ACC112 (cell line): ENCODE results near the gene HERC6.

Source experiments
- H2AFZ ChIP-seq: fragments of 200-600 bp; sonication (generic); one replicate; pipeline ENCODE4 v1.6.0; 2017; ENCODE audit warnings: antibody characterized with exemption, low read length; ENCODE audit not compliant: unreplicated experiment
- H3K27ac ChIP-seq: fragments of 200-600 bp; sonication (generic); 2 replicates; pipeline ENCODE4 v1.5.1; 2014; ENCODE audit warnings: low read depth, mild to moderate bottlenecking, antibody characterized with exemption, low read length, moderate library complexity
- H3K27me3 ChIP-seq: fragments of 200-600 bp; sonication (generic); 2 replicates; pipeline ENCODE4 v1.6.1; 2014; ENCODE audit warnings: mild to moderate bottlenecking, antibody characterized with exemption, low read length, moderate library complexity, mixed read lengths; ENCODE audit not compliant: insufficient read depth
- H3K36me3 ChIP-seq: fragments of 200-600 bp; sonication (generic); 2 replicates; pipeline ENCODE4 v1.6.1; 2016; ENCODE audit warnings: mild to moderate bottlenecking, antibody characterized with exemption, low read length, moderate library complexity, mixed read lengths; ENCODE audit not compliant: insufficient read depth
- H3K4me1 ChIP-seq: fragments of 200-600 bp; sonication (generic); one replicate; pipeline ENCODE4 v1.6.1; 2016; ENCODE audit warnings: low read length, mixed read lengths; ENCODE audit not compliant: insufficient read depth, unreplicated experiment, control insufficient read depth
- H3K4me3 ChIP-seq: fragments of 200-600 bp; sonication (generic); 2 replicates; pipeline ENCODE4 v1.5.1; 2014; ENCODE audit warnings: mild to moderate bottlenecking, low read depth, low read length
- H3K79me2 ChIP-seq: fragments of 200-600 bp; sonication (generic); one replicate; pipeline ENCODE4 v1.6.0; 2016; ENCODE audit warnings: low read length; ENCODE audit not compliant: control insufficient read depth, unreplicated experiment, insufficient read depth

Gene HERC6

DNA sequence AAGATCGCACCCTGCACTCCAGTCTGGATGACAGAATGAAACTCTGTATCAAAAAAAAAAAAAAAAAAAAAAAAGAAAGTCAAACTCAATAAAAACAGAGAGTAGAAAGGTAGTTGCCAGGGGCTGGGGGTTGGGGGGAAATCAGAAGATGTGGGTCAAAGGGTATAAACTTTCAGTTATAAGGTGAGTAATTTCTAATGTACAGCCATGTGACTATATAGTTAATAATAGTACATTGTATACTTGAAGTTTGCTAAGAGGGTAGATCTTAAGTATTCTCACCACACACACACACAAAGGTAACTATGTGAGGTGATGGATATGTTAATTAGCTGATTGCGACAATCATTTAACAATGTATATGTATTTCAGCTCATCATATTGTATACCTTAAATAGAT, 11.5 kb downstream of the HERC6 start:
- Histone ChIP-seq H3K4me3 (no peak overlapping the region), H3K79me2 (no peaks in the 10 kb centered on the region), H3K4me1 (peaks cover 8% of the 10 kb centered on the region), H3K27ac (no peak overlapping the region), H3K36me3 (peaks cover 50% of the 10 kb centered on the region), H2AFZ (no peak overlapping the region), H3K27me3 (no peaks in the 10 kb centered on the region)

DNA sequence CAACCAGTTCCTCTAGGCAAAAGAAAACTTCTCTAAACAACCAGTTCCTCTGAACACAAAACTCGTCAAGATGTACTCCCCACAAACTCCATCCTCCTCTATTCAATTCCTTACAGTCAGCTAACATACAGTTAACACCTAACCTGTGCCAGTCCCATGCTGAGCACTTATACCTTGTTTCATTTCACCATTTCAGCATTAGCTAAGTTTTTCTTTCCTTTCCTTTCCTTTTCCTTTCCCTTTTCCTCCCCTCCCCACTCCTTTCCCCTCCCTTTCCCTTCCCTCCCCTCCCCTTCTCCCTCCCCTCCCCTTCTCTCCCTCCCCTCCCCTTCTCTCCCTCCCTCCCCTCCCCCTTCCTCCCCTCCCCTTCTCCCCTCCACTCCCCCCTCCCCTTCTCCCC, 13.1 kb downstream of the HERC6 start:
- H3K36me3 ChIP-seq, result peaks cover 55% of the 10 kb centered on the region
- H3K27ac ChIP-seq, result 0 out of 2 replicates have a peak overlapping the region, but pooled peaks have one; percentile 33
- no peaks in the 10 kb centered on the region for H3K79me2 ChIP-seq
- H3K27me3 ChIP-seq, result no peaks in the 10 kb centered on the region
- H3K4me1 ChIP-seq, result peaks cover 8% of the 10 kb centered on the region
- H2AFZ ChIP-seq, result no peak overlapping the region
- no peak overlapping the region for H3K4me3 ChIP-seq

DNA sequence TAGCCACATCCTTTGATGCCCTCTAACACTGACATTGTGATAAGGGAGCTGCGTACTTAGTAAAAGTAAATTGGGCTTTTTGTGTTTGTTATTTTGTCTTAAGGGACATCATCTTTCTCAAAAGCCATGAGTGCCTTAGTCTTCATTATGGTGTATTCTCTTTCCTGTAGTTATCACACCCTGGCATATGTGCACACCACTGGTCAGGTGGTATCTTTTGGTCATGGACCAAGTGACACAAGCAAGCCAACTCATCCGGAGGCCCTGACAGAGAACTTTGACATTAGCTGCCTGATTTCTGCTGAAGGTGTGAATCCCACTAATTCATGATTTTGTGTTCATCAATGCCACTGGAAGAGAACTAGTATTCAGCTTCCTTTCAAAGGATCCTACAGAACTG, 18.0 kb downstream of the HERC6 start:
- Histone ChIP-seq H3K79me2 (no peaks in the 10 kb centered on the region), H3K36me3 (peaks cover 58% of the 10 kb centered on the region), H3K27me3 (no peaks in the 10 kb centered on the region), H3K4me3 (no peak overlapping the region), H3K4me1 (peaks cover under 1% of the 10 kb centered on the region), H3K27ac (no peak overlapping the region), H2AFZ (no peak overlapping the region)

DNA sequence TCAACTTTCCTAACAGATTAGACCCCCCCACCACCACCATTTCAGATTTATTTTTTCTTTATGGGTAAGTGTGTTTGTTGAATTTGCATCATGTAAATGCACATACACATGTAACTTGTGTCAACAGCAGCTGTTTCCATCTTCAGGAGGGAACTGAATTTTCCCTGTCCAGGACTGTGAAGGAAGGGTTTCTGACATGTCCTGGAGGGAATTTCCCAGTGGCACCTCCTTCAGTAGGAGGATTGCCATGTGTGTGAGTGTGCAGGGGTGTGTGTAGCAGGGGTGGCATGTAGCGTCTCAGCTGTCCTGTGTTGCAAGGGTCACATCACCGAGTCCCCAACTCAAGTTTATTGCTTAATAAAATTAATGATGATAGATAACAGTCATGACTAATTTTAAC, 19.7 kb downstream of the HERC6 start:
- Histone ChIP-seq H2AFZ (no peak overlapping the region), H3K27me3 (no peaks in the 10 kb centered on the region), H3K27ac (no peak overlapping the region), H3K36me3 (peaks cover 56% of the 10 kb centered on the region), H3K4me3 (no peak overlapping the region), H3K4me1 (no peaks in the 10 kb centered on the region), H3K79me2 (no peaks in the 10 kb centered on the region)

GRCh38 chr4:88409206-88409605, 30.6 kb downstream of the HERC6 start:
- Histone ChIP-seq H3K4me1 (no peaks in the 10 kb centered on the region), H3K79me2 (no peaks in the 10 kb centered on the region), H2AFZ (no peak overlapping the region), H3K27ac (no peak overlapping the region), H3K27me3 (no peaks in the 10 kb centered on the region), H3K36me3 (peaks cover 50% of the 10 kb centered on the region), H3K4me3 (no peak overlapping the region)

DNA sequence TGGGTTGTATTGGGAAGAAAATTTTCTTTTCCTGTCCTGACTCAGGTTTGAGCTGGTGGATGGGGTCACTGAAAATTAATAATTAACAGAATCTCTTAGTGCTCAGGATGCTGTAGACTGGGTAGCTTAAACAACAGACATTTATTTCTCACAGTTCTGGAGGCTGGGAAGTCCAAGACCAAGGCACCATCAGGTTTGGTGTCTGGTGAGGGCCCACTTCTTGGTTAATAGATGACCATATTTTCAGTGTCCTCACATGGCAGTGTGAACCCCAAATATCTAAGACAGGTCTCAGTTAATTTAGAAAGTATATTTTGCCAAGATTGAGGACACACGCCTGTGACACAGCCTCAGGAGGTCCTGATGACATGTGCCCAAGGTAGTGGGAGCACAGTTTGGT, 31.1 kb downstream of the HERC6 start:
- H3K4me1 ChIP-seq, result no peaks in the 10 kb centered on the region
- H2AFZ ChIP-seq, result no peak overlapping the region
- no peak overlapping the region for H3K4me3 ChIP-seq
- H3K27ac ChIP-seq, result no peak overlapping the region
- H3K36me3 ChIP-seq, result peaks cover 48% of the 10 kb centered on the region
- no peaks in the 10 kb centered on the region for H3K27me3 ChIP-seq
- H3K79me2 ChIP-seq, result no peaks in the 10 kb centered on the region

- Histone ChIP-seq H3K36me3 (peaks cover 42% of the 10 kb centered on the region; the same call in 1 of the 2 replicates), H3K27me3 (no peaks in the 10 kb centered on the region), H3K79me2 (no peaks in the 10 kb centered on the region), H3K4me3 (no peak overlapping the region), H2AFZ (no peak overlapping the region), H3K4me1 (no peaks in the 10 kb centered on the region), H3K27ac (no peak overlapping the region)
Measured at GRCh38 chr4:88411491-88412096, 32.9 kb downstream of the HERC6 start.

GRCh38 chr4:88413801-88414200, 35.1 kb downstream of the HERC6 start:
- Histone ChIP-seq H2AFZ (no peak overlapping the region), H3K4me3 (no peak overlapping the region), H3K79me2 (no peaks in the 10 kb centered on the region), H3K4me1 (no peaks in the 10 kb centered on the region), H3K27me3 (no peaks in the 10 kb centered on the region), H3K36me3 (peaks cover 32% of the 10 kb centered on the region; the same call in 1 of the 2 replicates), H3K27ac (no peak overlapping the region)

DNA sequence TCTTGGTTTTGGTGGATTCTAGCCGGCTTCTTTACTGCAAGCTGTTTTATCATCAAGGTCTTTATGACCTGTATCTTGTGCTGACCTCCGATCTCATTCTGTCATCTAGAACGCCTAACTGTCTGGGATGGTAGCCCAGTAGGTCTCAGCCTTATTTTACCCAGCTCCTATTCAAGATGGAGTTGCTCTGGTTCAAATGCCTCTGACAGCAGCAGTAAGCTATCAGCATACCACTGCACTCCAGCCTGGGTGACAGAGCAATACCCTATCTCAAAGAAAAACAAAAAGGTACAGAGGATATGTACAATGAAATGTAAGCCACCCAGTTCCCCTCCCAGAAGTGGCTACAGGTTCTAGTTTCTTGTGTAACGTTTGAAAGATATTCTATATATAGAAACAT, 36.1 kb downstream of the HERC6 start:
- H3K27ac ChIP-seq, result no peak overlapping the region
- H3K79me2 ChIP-seq, result no peaks in the 10 kb centered on the region
- no peaks in the 10 kb centered on the region for H3K4me1 ChIP-seq
- H3K27me3 ChIP-seq, result no peaks in the 10 kb centered on the region
- no peak overlapping the region for H2AFZ ChIP-seq
- no peak overlapping the region for H3K4me3 ChIP-seq
- peaks cover 30% of the 10 kb centered on the region; the same call in 1 of the 2 replicates for H3K36me3 ChIP-seq

- Histone ChIP-seq H3K4me1 (no peaks in the 10 kb centered on the region), H3K79me2 (no peaks in the 10 kb centered on the region), H3K27ac (no peak overlapping the region), H3K4me3 (no peak overlapping the region), H3K27me3 (no peaks in the 10 kb centered on the region), H3K36me3 (peaks cover 33% of the 10 kb centered on the region), H2AFZ (no peak overlapping the region)
Measured at GRCh38 chr4:88415982-88416381, 37.3 kb downstream of the HERC6 start.

DNA sequence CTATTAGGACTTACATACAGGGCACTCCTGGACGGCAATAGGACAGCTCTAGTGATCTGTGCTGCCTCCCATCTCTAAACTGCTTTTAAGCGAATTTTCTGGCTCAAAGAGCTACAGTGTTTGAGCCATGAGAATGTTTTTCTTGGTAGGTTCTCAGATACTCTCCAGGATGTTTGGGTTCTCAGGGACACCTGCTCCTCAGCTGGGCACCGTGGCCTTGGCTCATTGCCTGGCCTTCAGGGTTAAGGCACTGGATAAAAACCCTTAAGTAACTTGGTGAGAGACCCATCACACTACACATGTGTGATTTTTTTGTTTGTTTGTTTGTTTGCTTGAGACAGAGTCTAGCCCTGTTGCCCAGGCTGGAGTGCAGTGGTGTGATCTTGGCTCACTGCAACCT, 39.8 kb downstream of the HERC6 start:
- H3K4me3 ChIP-seq, result no peak overlapping the region
- H3K27me3 ChIP-seq, result no peaks in the 10 kb centered on the region
- H3K79me2 ChIP-seq, result no peaks in the 10 kb centered on the region
- H2AFZ ChIP-seq, result no peak overlapping the region
- H3K27ac ChIP-seq, result no peak overlapping the region
- H3K4me1 ChIP-seq, result no peaks in the 10 kb centered on the region
- H3K36me3 ChIP-seq, result peaks cover 32% of the 10 kb centered on the region
